Transverse colon (tissue), 3 donors: Measurements from ENCODE around the gene AKR1C4.

Experiments
- CTCF ChIP-seq, 5 experiments: fragments of 200-600 bp in 3 of 5; fragments of 450-650 bp in 2 of 5; sonication (generic) in 3 of 5; IDR thresholded peaks; 1 replicate in 2 of 5; 2 replicates in 3 of 5; pipeline ENCODE4 v1.5.1; 2016 to 2017; ENCODE audit warnings: antibody characterized with exemption in 5 of 5, inconsistent platforms in 3 of 5, mild to moderate bottlenecking in 2 of 5, moderate library complexity in 1 of 5
- EP300 ChIP-seq: sonication (generic); formaldehyde crosslinking; IDR thresholded peaks from one replicate; pipeline ENCODE4 v1.6.1; 2017; ENCODE audit warnings: antibody characterized with exemption, low read depth
- POLR2A ChIP-seq: fragments of 450-650 bp; IDR thresholded peaks from one replicate; pipeline ENCODE4 v1.6.1; 2016; ENCODE audit warnings: antibody characterized with exemption, mild to moderate bottlenecking, moderate library complexity

GRCh38 chr10:5243521-5243987 lies 46.9 kb downstream of the AKR1C4 start:
- TF ChIP-seq CTCF (IDR thresholded peaks at IDR 0.05) (no peak), POLR2A (no peak), EP300 (no peak)
